IMR-90 (cell line): ENCODE measurements around the gene DOCK10.

Source experiments
- CHD1 ChIP-seq: IDR thresholded peaks from 2 replicates; pipeline ENCODE4 v1.6.1; 2012; ENCODE audit warnings: low read depth, low read length, improper control_type of control experiment
- FOS ChIP-seq: fragments of 150-350 bp; IDR thresholded peaks from 2 replicates; pipeline ENCODE4 v1.6.1; 2016; ENCODE audit warnings: low read depth, low read length
- MXI1 ChIP-seq: IDR thresholded peaks from 2 replicates; pipeline ENCODE4 v1.6.1; 2012; ENCODE audit warnings: low read depth, mild to moderate bottlenecking, low read length, moderate library complexity, borderline replicate concordance
- POLR2A ChIP-seq: IDR thresholded peaks from 2 replicates; pipeline ENCODE4 v1.6.1; 2012; ENCODE audit warnings: mild to moderate bottlenecking, low read depth, low read length
- RAD21 ChIP-seq: IDR thresholded peaks from 2 replicates; pipeline ENCODE4 v1.6.1; 2012; ENCODE audit warnings: low read length, improper control_type of control experiment
- SMC3 ChIP-seq: fragments of 150-350 bp; IDR thresholded peaks from 2 replicates; pipeline ENCODE4 v1.6.1; 2016; ENCODE audit warnings: low read depth, mild to moderate bottlenecking, antibody characterized with exemption, low read length, moderate library complexity
- TF ChIP-seq, protein P1 (sequence below): fragments of 150-350 bp; IDR thresholded peaks from 2 replicates; pipeline ENCODE4 v1.6.1; 2017; ENCODE audit warnings: mild to moderate bottlenecking, antibody characterized with exemption, low read length, low read depth
- TF ChIP-seq, protein P2 (sequence below): conservative IDR thresholded peaks from 2 replicates; pipeline ENCODE4 v1.5.1; 2012; ENCODE audit warnings: mild to moderate bottlenecking, low read depth, low read length, improper control_type of control experiment
- TF ChIP-seq, protein P3 (sequence below): fragments of 150-350 bp; IDR thresholded peaks from 2 replicates; pipeline ENCODE4 v1.6.1; 2016; ENCODE audit warnings: low read depth, mild to moderate bottlenecking, low read length, moderate library complexity, borderline replicate concordance

DNA sequence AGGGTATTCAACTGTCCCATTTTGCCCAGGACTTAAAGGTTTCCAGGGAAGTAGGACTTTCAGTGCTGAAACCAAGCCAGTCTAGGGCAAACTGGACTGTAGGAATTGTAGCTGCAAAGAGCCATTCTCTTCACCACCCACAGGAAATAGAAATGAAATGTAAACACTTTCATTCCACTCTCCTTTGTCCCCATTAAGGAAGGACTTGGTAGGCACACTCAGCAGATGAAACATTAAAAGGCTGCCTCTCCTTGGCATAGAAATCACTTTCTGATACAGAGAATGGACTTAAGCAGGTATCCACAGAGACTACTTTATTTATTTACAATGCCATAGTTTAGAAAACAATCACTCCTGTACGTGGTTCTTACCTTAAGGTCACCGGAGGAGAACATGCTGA is 223.2 kb downstream of the DOCK10 start:
- TF ChIP-seq CHD1 (no peak), POLR2A (no peak), MXI1 (no peak), FOS (no peak), SMC3 (no peak), RAD21 (no peak)
- TF ChIP-seq, protein P1, sequence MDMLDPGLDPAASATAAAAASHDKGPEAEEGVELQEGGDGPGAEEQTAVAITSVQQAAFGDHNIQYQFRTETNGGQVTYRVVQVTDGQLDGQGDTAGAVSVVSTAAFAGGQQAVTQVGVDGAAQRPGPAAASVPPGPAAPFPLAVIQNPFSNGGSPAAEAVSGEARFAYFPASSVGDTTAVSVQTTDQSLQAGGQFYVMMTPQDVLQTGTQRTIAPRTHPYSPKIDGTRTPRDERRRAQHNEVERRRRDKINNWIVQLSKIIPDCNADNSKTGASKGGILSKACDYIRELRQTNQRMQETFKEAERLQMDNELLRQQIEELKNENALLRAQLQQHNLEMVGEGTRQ: no peak
- TF ChIP-seq, protein P2, sequence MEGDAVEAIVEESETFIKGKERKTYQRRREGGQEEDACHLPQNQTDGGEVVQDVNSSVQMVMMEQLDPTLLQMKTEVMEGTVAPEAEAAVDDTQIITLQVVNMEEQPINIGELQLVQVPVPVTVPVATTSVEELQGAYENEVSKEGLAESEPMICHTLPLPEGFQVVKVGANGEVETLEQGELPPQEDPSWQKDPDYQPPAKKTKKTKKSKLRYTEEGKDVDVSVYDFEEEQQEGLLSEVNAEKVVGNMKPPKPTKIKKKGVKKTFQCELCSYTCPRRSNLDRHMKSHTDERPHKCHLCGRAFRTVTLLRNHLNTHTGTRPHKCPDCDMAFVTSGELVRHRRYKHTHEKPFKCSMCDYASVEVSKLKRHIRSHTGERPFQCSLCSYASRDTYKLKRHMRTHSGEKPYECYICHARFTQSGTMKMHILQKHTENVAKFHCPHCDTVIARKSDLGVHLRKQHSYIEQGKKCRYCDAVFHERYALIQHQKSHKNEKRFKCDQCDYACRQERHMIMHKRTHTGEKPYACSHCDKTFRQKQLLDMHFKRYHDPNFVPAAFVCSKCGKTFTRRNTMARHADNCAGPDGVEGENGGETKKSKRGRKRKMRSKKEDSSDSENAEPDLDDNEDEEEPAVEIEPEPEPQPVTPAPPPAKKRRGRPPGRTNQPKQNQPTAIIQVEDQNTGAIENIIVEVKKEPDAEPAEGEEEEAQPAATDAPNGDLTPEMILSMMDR: no peak
- TF ChIP-seq, protein P3, sequence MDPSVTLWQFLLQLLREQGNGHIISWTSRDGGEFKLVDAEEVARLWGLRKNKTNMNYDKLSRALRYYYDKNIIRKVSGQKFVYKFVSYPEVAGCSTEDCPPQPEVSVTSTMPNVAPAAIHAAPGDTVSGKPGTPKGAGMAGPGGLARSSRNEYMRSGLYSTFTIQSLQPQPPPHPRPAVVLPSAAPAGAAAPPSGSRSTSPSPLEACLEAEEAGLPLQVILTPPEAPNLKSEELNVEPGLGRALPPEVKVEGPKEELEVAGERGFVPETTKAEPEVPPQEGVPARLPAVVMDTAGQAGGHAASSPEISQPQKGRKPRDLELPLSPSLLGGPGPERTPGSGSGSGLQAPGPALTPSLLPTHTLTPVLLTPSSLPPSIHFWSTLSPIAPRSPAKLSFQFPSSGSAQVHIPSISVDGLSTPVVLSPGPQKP: no peak
